Spleen (tissue), 7 donors: ENCODE measurements around the gene ZBTB14.

ENCODE experiments used
- POLR2A ChIP-seq, 3 donors: fragments of 450-650 bp; IDR thresholded peaks; one replicate each; pipeline ENCODE4 v1.5.1; 2017; ENCODE audit warnings: antibody characterized with exemption in 3 of 3, mild to moderate bottlenecking in 1 of 3
- POLR2AphosphoS5 ChIP-seq, 3 donors: sonication (generic); formaldehyde crosslinking; IDR thresholded peaks; one replicate each; pipeline ENCODE4 v1.5.1; 2017; ENCODE audit warnings: antibody characterized with exemption in 3 of 3
- TF ChIP-seq, protein P1 (sequence below), 11 experiments: fragments of 200-600 bp in 7 of 11; fragments of 450-650 bp in 4 of 11; sonication (generic) in 4 of 11; IDR thresholded peaks in 8 of 11; conservative IDR thresholded peaks in 3 of 11; 1 replicate in 7 of 11; 2 replicates in 4 of 11; pipeline versions ENCODE4 v1.4.0 to v1.8.0; 2016 to 2021; ENCODE audit warnings: antibody characterized with exemption in 11 of 11, inconsistent platforms in 4 of 11, mild to moderate bottlenecking in 1 of 11
- donor health status: DM: no; HTN: no; CAD: no; lungs with moderate emphysema.
- donor health status: DM: no; HTN: no; CAD: no.
- donor health status: DM: no; HTN: no; CAD: no.

DNA sequence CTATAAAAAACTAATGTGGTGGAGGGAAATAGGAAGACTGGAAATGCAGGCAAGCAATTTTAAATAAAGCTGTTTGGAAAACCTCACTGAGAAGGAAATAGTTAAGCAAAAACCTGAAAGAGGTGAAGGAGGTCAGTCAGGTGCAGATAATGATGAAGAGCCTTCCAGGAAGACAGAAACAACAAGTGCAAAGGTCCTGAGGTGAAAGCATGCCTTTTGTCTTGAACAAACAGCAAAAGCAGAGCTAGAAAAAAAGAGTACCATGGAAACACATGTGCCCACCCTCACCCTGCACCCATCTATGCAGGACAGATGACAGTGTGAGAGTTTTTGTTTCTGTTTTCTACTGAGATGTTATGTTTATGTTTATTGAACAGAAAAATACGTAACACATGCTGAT, 8.1 kb upstream of the ZBTB14 start:
- TF ChIP-seq, protein P1, sequence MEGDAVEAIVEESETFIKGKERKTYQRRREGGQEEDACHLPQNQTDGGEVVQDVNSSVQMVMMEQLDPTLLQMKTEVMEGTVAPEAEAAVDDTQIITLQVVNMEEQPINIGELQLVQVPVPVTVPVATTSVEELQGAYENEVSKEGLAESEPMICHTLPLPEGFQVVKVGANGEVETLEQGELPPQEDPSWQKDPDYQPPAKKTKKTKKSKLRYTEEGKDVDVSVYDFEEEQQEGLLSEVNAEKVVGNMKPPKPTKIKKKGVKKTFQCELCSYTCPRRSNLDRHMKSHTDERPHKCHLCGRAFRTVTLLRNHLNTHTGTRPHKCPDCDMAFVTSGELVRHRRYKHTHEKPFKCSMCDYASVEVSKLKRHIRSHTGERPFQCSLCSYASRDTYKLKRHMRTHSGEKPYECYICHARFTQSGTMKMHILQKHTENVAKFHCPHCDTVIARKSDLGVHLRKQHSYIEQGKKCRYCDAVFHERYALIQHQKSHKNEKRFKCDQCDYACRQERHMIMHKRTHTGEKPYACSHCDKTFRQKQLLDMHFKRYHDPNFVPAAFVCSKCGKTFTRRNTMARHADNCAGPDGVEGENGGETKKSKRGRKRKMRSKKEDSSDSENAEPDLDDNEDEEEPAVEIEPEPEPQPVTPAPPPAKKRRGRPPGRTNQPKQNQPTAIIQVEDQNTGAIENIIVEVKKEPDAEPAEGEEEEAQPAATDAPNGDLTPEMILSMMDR (IDR thresholded peaks at IDR 0.05 in 8 of 11, conservative IDR thresholded peaks at IDR 0.05 in 3 of 11): no peak
- TF ChIP-seq POLR2A (IDR thresholded peaks at IDR 0.05): no peak
- TF ChIP-seq POLR2AphosphoS5 (IDR thresholded peaks at IDR 0.05): no peak
